ENCODE results near the gene ARF3. TPM values are rescaled to one million over a fixed set of nuclear protein-coding genes. Genes with fewer than 3 reads are reported as not detected.

The ARF3 gene
- total RNA-seq, 1 experiment from 2014 or later, result 166 TPM

GRCh38 chr12:48972952-48973483, 15.7 kb upstream of the ARF3 start:
- CTCF ChIA-PET, result interaction anchor here (1.2 to 2.6 kb wide), 3 partner anchors 10 to 20 kb away, joined by 4 to 10 read pairs (median 5); no protein-coding TSS in a partner anchor
- Histone ChIP-seq H3K27me3 (ENCODE audit: insufficient read depth, low read length) (no peaks in the 10 kb centered on the region), H3K9me2 (ENCODE audit: insufficient read depth) (no peaks in the 10 kb centered on the region), H3K4me1 (ENCODE audit: control insufficient read depth in 1 of 2, insufficient read depth in 2 of 2, low read length in 2 of 2) (peaks cover 9 to 30% of the 10 kb centered on the region in 2 experiments; a peak in 3 of 4 replicates), H4K20me1 (ENCODE audit: insufficient read depth) (no peaks in the 10 kb centered on the region), H3K27ac (ENCODE audit: low read depth, low read length) (no peak overlapping the region; the same call in 1 of the 2 replicates), H3K9ac (ENCODE audit: low read length) (no peak overlapping the region), H2AFZ (ENCODE audit: low read depth, low read length, poor library complexity, severe bottlenecking) (no peak overlapping the region), H3K36me3 (ENCODE audit: control insufficient read depth in 1 of 2, insufficient read depth in 2 of 2, low read length in 2 of 2) (no peaks in the 10 kb centered on the region), H3K9me3 (ENCODE audit: control insufficient read depth in 1 of 2, insufficient read depth in 1 of 2, low read depth in 1 of 2, low read length in 2 of 2) (no peaks in the 10 kb centered on the region), H3K4me2 (ENCODE audit: low read length) (no peak overlapping the region), H3K4me3 (replicated peaks in 1 of 2; ENCODE audit: low read depth in 1 of 2, low read length in 2 of 2) (no peak overlapping the region), H3K79me2 (ENCODE audit: insufficient read depth, low read length) (peaks cover 9% of the 10 kb centered on the region; the same call in 1 of the 2 replicates)
- TF ChIP-seq TCF7L2 (IDR thresholded peaks at IDR 0.05; ENCODE audit: borderline replicate concordance, extremely low read depth, insufficient read depth, insufficient read length), result no peak
- TF ChIP-seq POLR2A (IDR thresholded peaks at IDR 0.05; ENCODE audit: borderline replicate concordance, extremely low read depth, insufficient read depth, insufficient read length), result no peak
- no peak for TF ChIP-seq EZH2phosphoT487 (IDR thresholded peaks at IDR 0.05; ENCODE audit: borderline replicate concordance)
- TF ChIP-seq FOSL1 (IDR thresholded peaks at IDR 0.05; ENCODE audit: low read depth), result no peak
- no peak for TF ChIP-seq EGR1 (IDR thresholded peaks at IDR 0.05; ENCODE audit: low read depth)
- TF ChIP-seq SRF (IDR thresholded peaks at IDR 0.05; ENCODE audit: low read depth), result no peak
- TF ChIP-seq, protein P1, sequence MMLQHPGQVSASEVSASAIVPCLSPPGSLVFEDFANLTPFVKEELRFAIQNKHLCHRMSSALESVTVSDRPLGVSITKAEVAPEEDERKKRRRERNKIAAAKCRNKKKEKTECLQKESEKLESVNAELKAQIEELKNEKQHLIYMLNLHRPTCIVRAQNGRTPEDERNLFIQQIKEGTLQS (IDR thresholded peaks at IDR 0.05), result no peak
- no peak for TF ChIP-seq SP1 (IDR thresholded peaks at IDR 0.05; ENCODE audit: low read depth)
- TF ChIP-seq ZBTB33 (IDR thresholded peaks at IDR 0.05; ENCODE audit: extremely low read depth, insufficient replicate concordance, low read length), result no peak
- no peak for TF ChIP-seq EZH2 (IDR thresholded peaks at IDR 0.05)
- TF ChIP-seq RAD21 (IDR thresholded peaks at IDR 0.05; ENCODE audit: low read depth), result no peak
- no peak for TF ChIP-seq REST (IDR thresholded peaks at IDR 0.05; ENCODE audit: low read depth)
- intact Hi-C loops (cut with micrococcal nuclease), result no loop called here
- POLR2A ChIA-PET, result no interaction called here
- ATAC-seq, result no peak
- RAD21 ChIA-PET (ENCODE audit: low non-redundant PET in 1 of 2, low total read pairs in 2 of 2, uncharacterized antibody in 2 of 2, unreplicated experiment in 2 of 2), result no interaction called here
- BruUV-seq (replicated peaks), result no TSS peak
- no peak for DNase-seq (ENCODE audit: low read depth, low spot score)

Measured in HCT116 (cell line).